ENCODE results near the gene C17orf50. TPM values are rescaled to one million over a fixed set of nuclear protein-coding genes. Genes with fewer than 3 reads are reported as not detected.

C17orf50 gene
- total RNA-seq, 2 donors from 2014 or later = not detected

GRCh38 chr17:35738519-35739133 is 22.1 kb upstream of the C17orf50 start:
- DNase-seq (no peak), ATAC-seq (no peak)
- WGBS, 2 donors = 84 to 90% methylated on average over 5 of the region's 5 CpGs
- intact Hi-C loops (cut with DNase I) = no loop called here
- Histone ChIP-seq H3K4me3 (no peak overlapping the region), H3K27ac (no peak overlapping the region), H3K36me3 (replicated peaks in 1 of 2; ENCODE audit: insufficient read depth in 1 of 2, low read depth in 2 of 2) (no peaks in the 10 kb centered on the region), H3K9me3 (no peaks in the 10 kb centered on the region), H3K4me1 (peaks cover 10% of the 10 kb centered on the region), H3K27me3 (peaks cover 0 to 9% of the 10 kb centered on the region in 2 donors)
- TF ChIP-seq CTCF (IDR thresholded peaks at IDR 0.05) (no peak), POLR2A (IDR thresholded peaks at IDR 0.05) (no peak)

DNA sequence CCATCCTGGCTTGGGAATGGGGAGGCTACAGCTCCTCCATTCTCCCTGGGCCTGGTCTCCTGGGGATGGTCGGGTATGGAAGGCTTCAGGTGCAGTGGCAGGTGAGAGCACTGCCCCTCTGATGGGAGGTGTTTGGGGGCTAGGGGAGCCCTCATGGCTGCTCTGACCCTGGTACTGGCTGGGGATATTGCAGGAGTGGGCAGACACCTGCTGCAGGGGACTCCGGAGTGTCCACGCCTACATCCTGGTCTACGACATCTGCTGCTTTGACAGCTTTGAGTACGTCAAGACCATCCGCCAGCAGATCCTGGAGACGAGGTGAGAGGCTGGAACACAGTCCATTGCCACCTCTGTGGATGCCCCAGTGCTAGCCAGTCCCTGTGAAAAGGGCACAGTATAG is 20.5 kb upstream of the C17orf50 start:
- Histone ChIP-seq H3K36me3 (replicated peaks in 1 of 2; ENCODE audit: insufficient read depth in 1 of 2, low read depth in 2 of 2) (no peaks in the 10 kb centered on the region), H3K4me1 (peaks cover 10% of the 10 kb centered on the region), H3K27ac (no peak overlapping the region), H3K27me3 (peaks cover 0 to 9% of the 10 kb centered on the region in 2 donors), H3K4me3 (no peak overlapping the region), H3K9me3 (no peaks in the 10 kb centered on the region)
- no peak for TF ChIP-seq POLR2A (IDR thresholded peaks at IDR 0.05)
- TF ChIP-seq CTCF (IDR thresholded peaks at IDR 0.05) = no peak
- no peak for DNase-seq
- intact Hi-C loops (cut with DNase I) = loop anchor here (10.0 kb wide), 1 partner anchor 425 kb away; no protein-coding TSS in a partner anchor
- no peak for ATAC-seq
- 74 to 90% methylated on average over 5 to 7 of the region's 7 CpGs for WGBS, 2 donors

- ATAC-seq (peak; percentile 38), DNase-seq (peak in 1 of 4 donors; percentile 19)
- 9 to 14% methylated on average over 26 to 71 of the region's 73 CpGs for WGBS, 2 donors
- intact Hi-C loops (cut with DNase I) = loop anchor here (10.0 kb wide), 1 partner anchor 426 kb away; no protein-coding TSS in a partner anchor
- H3K4me3 ChIP-seq = no peak overlapping the region
- H3K36me3 ChIP-seq (replicated peaks in 1 of 2; ENCODE audit: insufficient read depth in 1 of 2, low read depth in 2 of 2) = no peaks in the 10 kb centered on the region
- H3K9me3 ChIP-seq = no peaks in the 10 kb centered on the region
- H3K27me3 ChIP-seq = peaks cover 0 to 9% of the 10 kb centered on the region in 2 donors
- H3K4me1 ChIP-seq = peaks cover 10% of the 10 kb centered on the region
- no peak overlapping the region for H3K27ac ChIP-seq
- TF ChIP-seq CTCF (IDR thresholded peaks at IDR 0.05) = no peak
- TF ChIP-seq POLR2A (IDR thresholded peaks at IDR 0.05) = no peak
Observed at GRCh38 chr17:35740997-35741931, 19.4 kb upstream of the C17orf50 start.

GRCh38 chr17:35742496-35742895 is 18.2 kb upstream of the C17orf50 start:
- no peak for TF ChIP-seq CTCF (IDR thresholded peaks at IDR 0.05)
- no peak for TF ChIP-seq POLR2A (IDR thresholded peaks at IDR 0.05)
- no peak for DNase-seq
- Histone ChIP-seq H3K27ac (no peak overlapping the region), H3K9me3 (no peaks in the 10 kb centered on the region), H3K27me3 (peaks cover 0 to 9% of the 10 kb centered on the region in 2 donors), H3K4me1 (peaks cover 10% of the 10 kb centered on the region), H3K36me3 (replicated peaks in 1 of 2; ENCODE audit: insufficient read depth in 1 of 2, low read depth in 2 of 2) (no peaks in the 10 kb centered on the region), H3K4me3 (no peak overlapping the region)
- 49 to 56% methylated on average over 7 of the region's 7 CpGs for WGBS, 2 donors
- no peak for ATAC-seq
- intact Hi-C loops (cut with DNase I) = loop anchor here (10.0 kb wide), 1 partner anchor 428 kb away; no protein-coding TSS in a partner anchor
